Activated CD4-positive, alpha-beta T cell treated with anti-CD3 and anti-CD28 coated beads, Interleukin-2, Interleukin-4, amounts not matched to agents 100 ng/mL and 50 ng/mL, durations not matched to agents 16 hours and 8 hours (primary cell): Measurements from ENCODE around the gene MAGI1.
"Not testable (repeated sequence)": the region's sequence is repeated elsewhere in the genome, so short reads cannot be mapped to it uniquely, and the experiment has no call there.

Experiments used
- DNase-seq: peaks from one replicate; pipeline ENCODE4 v3.0.0-alpha.2; 2020; ENCODE audit warnings: low spot score

The MAGI1 gene

GRCh38 chr3:65619451-65619881 is 419.3 kb downstream of the MAGI1 start:
- DNase-seq, result no peak

GRCh38 chr3:65618599-65618998 is 420.1 kb downstream of the MAGI1 start:
- DNase-seq, result no peak

- DNase-seq, result no peak
These were observed 420.9 kb downstream of the MAGI1 start for GRCh38 chr3:65617787-65618186.

GRCh38 chr3:65617209-65617608 is 421.5 kb downstream of the MAGI1 start:
- DNase-seq, result no peak

DNA sequence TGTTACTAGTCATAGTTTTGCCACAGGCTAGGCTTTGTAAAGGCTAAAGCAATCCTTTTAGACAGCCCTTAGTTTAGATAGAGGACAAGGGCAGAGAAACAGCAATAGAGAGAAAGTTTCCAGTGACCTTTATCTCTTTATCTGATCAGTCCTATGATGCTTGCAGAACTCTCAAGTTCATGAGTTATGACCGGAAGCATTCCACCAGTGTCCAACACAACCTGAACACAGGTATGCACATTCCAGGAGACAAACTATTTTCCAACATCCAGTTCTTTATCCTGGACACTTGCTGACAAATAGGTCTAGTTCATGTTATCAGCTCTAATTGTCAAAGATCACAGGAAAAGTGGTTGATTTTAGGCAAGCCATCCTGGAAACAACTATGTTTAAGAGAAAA is 422.2 kb downstream of the MAGI1 start:
- no peak for DNase-seq

DNA sequence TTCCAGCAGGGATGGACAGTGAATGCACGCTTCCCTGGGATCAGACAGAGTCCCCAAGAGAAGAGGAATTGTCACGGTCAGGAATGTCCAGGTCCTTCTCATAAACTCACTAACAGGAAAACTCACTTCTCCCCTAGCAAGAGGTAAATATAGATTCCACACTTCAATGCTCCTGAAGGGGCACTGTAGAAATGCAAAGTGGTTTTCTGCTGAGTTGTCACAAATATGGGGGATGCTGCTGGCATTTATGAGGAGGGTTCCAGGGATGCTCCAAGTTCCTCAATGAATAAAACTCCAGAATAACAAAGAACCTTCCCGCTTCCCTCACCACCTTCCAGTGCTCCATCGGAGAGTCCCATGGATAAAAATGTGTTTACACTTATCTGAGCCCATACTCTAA is 423.4 kb downstream of the MAGI1 start:
- DNase-seq, result no peak

GRCh38 chr3:65614585-65614984 is 424.1 kb downstream of the MAGI1 start:
- DNase-seq, result no peak

GRCh38 chr3:65607965-65608460 is 430.7 kb downstream of the MAGI1 start:
- not testable (repeated sequence) for DNase-seq

DNA sequence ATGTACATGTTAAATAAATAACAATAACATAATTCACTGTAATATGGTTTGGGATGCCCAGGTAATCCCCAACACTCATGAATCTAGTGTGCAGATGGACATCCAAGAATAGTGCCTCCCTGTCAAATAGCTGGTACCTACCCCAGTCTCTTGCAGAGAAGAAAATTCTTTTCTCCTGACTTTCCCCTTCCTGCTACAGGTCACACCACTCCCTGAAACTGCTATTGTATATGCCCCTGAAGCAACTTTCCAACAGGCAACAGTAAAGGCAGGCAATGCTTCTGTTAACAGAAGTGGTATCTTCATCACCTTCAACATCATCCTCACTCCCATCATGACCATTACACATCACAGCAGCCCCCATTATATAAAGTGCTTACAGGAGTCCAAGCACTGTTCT is 431.6 kb downstream of the MAGI1 start:
- no peak for DNase-seq

GRCh38 chr3:65605876-65606432 is 432.8 kb downstream of the MAGI1 start:
- no peak for DNase-seq

DNA sequence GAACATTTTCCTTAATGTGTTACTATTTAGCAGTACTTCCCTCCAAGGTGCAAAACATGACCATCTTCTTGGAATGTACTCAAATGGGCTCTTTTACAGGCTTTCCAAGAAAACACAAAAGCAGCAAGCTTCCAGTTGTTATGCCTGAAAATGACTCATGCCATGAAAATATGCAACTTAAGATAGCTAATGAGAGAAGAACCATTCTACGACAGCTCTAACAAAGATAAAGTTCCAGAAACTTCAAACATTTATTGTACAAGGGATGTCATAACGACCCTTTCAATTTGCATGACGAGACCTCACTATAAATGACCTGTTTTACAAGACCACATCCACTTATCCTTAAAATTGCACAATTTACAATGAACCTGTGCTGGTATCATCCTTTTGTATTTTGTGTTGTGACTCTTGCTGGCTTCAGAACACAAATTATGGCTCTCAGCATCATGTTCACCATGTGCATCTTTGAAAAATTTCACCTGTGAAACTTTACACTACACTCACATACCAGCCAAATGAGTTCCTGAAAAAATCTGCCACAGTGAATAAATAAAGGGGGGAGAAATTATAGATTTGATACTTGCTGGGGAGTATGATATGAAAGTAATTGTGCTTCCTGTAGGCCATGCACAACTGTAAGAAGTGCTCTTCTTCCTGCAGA is 433.7 kb downstream of the MAGI1 start:
- no peak for DNase-seq

- no peak for DNase-seq
These were observed 435.1 kb downstream of the MAGI1 start for GRCh38 chr3:65603631-65604030.

DNA sequence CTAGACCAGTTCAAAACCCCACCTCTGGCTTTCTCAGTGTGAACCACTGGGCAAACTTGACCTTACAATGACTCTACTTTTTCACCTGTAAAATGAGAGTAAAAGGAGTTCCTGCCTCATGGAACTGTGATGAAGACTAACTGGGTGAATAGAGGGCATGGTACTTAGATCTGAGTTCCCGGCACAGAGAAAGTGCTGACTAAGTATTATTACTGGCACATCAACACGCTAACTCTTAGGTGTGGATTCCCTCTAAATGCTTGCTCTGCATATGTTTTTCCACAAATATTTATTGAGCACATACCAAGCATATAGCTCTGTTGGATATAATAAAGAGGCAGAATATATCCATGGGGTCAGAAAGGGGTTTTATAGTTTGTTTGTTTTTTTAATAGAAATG is 437.8 kb downstream of the MAGI1 start:
- DNase-seq, result no peak

- no peak for DNase-seq
These were observed 440.7 kb downstream of the MAGI1 start for GRCh38 chr3:65597952-65598413.

DNA sequence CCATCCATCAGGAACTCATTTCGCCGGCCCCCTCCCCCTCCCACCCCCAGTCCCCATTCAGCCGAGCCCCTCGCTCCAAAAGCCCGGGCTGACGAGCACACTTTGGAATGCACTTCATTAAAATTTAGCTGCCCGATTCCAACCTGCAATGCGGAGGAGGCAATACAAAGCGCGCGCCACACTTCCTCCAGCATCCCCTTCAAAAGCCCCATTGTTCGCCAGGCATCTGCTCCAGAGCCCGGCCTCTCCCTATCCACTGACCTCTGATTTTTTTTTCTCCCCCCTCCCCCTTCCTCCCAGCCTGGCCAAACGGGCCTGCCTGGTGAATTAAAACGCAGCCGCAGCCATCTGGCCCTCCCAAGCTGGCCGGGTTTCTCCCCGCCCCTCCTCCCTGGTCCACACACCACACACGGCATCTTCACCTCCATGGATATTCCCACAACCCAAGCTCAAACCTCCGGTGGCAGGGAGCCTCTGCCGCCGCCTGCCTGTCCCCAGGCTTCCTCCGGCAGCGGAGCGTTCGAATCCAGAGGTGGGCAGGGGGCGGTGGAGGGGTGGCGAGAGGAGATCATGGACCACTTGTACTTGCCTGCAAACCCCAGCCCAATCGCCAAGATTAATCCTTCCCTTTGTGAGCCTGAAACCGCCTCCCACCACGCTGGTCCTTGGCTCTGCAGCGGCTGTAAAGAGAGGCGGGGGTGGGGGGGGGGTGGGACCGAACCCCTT is 441.3 kb downstream of the MAGI1 start:
- no peak for DNase-seq

- no peak for DNase-seq
These were observed 442.0 kb downstream of the MAGI1 start for GRCh38 chr3:65596571-65597225.

- DNase-seq, result no peak
These were observed 442.8 kb downstream of the MAGI1 start for GRCh38 chr3:65596029-65596300.

GRCh38 chr3:65595222-65596028 is 443.3 kb downstream of the MAGI1 start:
- DNase-seq, result no peak

GRCh38 chr3:65593780-65594752 is 444.7 kb downstream of the MAGI1 start:
- DNase-seq, result no peak

DNA sequence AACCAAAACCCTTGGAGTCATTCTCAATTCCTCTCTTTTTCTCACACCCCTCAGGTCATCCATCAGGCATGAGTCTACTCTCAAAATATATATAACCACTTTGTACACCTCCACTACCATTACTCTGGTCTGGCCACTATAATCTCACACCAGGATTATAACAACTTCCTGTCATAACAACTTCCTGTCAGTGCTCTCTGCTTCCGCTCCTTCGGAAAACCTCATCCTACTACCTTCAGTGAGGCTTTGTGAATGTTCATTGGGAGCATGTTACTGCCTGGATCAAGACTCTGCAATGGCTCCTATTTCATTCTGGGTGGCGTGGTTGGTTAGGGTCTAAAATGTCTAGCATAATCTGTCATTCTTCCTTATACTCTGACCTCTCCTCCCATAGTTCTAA is 447.4 kb downstream of the MAGI1 start:
- no peak for DNase-seq

- DNase-seq, result no peak
These were observed 449.8 kb downstream of the MAGI1 start for GRCh38 chr3:65588884-65589283.
